Measurements from ENCODE around the gene STEAP4.

The STEAP4 gene

DNA sequence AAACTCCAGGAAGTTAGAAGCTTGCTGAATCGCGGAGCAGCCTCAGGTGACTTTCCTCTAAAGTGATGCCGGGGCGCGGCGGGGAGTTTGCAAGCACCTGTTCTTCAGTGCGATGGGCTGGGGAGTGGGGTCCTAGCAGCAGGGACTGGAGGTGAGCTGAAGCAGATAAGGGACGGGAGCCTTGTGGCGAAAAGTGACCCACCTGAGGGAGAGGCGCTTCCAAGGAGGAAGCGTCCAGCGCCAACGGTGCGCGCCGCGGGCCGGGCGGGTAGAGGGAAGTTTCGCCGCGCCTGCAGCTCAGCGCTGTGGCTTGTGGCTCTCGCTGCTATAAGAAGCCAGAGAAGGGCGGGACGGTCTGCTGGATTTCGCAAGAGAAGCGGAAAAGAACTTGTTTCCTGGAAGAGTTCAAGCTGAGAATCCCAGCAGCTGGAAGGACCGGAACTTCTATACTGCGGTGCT, at the start of gene STEAP4:
STEAP4 (minus strand) TSS at position 305 of the 459 bp plus-strand sequence. CDS start 22,625 bp downstream, outside the sequence.
- DNase-seq = no peak

DNA sequence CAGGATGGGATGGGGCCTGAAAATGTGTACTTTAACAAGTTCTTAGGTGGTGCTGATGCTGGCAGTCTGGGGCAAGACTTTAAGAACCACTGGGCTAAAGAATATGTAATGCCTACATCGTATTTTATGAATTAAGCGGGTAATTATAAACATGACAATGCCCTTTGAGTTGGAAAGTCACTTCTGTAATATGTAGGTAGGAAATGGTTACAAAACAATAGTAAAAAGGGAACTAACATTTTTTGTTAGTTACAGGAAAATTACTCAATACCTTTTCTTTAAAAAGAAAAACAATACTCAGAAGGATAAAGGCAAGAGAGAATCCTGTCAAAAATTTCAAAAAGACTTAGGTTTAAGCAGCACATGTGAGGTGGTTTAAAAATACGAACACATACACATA, 48.3 kb upstream of the STEAP4 start:
- no peak for DNase-seq

DNA sequence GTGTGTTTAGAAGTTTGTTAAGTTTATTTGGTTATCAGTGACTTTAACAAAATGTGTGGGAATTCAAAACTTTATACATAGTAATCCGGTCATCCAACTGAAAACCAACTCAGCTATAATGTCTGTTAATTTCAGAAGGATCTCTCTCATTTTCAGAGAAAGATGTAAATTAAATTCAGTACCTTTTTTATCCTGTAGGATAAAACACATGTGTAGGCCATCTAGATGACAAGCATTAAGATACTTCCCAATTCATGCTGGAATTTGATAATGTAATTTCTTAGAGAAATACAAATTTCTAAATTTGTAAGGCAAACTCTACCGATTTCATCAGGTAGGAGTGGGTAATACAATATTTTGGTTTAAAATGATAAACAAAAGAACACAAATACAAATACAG, 43.4 kb upstream of the STEAP4 start:
- DNase-seq = no peak

DNA sequence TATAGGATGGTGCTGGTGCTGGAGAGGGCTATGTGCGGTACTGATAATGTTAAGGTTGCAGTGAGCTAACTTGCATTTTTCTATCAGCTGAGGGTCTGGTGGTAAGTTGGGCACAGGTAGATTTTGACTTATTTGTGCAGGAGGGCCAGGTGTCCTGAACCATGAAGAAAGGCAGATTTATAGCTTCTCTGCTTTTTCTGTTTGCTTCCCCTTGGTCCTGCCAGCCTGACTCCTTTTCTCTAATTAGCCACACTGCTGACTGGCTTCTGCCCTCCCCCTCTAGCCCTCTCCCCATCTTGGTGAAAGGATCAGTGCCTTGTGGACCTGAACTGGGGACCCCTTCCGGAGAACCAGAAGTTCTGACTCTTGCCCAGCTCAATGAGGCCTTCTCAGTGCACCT, 40.8 kb upstream of the STEAP4 start:
- DNase-seq = no peak

DNA sequence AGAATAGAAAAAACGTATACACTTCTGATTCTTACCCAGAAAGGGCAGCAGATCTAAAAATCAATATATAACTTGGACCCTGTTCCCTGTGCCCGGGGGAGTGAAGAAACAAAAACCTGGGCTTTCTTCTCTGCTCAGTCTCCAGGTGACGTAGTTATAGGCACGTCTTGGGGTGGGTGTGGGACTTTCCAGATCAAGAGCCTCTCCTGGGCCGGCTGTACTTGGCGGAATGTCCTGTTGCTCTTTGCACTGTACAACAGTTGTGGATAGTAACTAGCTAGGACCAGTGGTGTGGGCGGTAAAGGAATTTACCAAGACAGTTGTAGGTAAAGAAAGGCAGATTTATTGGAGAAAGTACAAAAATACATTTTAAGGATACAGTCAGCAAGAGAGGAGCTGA, 40.4 kb upstream of the STEAP4 start:
- DNase-seq = no peak

DNA sequence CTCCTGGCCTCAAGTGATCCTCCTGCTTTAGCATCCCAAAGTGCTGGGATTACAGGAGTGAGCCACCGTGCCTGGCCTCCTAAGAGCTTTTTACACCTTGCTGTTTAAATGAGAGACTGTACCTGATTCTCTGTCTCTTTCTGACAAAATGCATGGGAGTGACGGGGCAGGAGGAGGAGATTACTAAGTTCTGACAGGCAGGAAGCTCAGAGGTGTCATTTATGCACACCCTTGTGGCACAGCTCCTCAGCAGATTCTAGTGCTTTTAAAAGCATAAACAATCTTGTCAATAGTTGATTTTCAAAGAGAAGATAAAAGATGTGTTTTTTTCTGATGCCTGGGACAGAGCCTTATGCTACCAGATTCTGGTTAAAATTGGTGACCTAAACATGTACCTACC, 39.7 kb upstream of the STEAP4 start:
- no peak for DNase-seq

DNA sequence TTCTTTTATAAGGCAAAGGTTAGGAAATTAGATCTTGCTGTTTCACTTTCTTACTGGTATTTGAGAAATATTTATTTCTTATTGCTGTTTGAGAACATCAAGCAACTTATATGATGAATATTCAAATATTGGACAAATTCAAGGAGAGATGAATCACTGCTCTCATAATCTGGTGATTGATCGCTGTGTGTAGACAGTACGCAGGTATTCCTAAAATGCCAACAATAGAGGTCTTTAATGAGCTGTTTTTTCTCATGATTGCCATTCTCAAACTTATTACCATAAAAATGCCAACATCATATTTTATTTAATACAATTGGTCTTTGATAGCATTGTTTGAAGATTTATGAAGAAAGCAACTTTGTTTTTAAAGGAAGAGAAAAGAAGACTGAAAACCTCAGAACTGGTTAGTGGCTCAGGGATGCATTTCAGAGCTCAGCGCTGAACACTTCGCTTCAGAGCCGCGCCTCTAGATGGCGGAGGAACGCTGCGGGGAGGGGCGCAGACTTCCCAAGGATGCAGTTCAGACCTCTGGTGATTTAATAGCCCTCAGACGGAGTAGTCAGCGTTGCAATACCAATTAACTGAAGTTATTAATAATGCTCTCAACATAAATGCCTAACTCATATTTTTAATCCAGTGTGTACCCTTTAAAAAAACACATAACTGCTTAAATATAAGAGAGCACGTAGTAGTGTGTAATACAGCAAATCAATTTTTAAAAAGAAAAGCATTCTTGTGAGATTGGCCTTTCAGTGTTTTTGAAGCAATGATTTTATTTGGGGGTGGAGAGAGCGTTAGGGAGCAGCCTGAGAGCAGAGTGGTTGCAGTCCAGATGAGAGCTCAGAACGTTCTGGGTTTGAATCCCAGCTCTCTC, 38.5 kb upstream of the STEAP4 start:
- DNase-seq = no peak

DNA sequence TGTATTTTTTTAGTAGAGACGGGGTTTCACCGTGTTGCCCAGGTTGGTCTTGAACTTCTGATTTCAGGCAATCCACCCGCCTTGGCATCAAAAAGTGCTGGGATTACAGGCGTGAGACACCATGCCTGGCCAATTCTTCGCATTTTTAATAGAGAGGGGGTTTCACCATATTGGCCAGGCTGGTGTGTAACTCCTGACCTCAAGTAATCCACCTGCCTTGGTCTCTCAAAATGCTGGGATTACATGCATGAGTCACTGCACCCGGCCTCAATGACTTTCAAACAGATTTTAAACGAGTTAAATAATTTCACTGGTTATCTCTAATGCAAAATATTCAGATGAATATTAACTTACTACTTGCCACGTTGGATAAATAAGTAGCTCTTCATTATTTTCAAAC, 37.6 kb upstream of the STEAP4 start:
- no peak for DNase-seq

DNA sequence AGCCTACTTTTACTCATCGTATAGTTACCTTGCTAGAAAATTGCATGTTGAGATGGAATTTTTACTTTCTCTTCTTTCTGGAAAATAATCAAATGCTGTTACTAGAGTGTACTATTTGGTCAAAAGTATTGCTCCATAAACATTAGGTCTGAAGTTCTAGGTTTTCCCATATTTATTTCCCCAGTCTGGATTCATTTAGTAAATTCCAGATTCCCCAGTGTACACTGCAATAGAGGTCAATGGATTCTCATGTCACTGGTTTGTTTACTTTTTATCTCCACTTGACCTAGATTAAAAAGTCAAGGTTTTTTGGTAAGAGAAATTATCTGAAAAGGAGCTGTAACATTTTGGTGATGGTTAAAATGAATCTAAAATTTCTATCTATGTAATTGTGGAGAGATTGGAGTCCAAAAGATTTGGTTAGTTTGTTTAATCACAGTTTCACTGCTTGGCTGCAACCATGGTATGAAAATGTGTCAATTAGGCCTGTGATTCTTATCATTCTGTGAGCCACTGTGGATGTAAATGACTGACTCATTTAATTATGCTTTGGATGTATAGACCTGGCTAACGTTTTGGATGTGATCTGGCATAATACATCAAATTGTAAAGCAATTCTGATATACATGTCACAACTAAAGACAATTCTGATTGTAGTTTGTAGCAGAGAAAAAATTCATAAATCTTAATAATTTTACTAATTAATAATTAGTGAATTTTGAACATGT, 32.7 kb upstream of the STEAP4 start:
- DNase-seq = no peak

DNA sequence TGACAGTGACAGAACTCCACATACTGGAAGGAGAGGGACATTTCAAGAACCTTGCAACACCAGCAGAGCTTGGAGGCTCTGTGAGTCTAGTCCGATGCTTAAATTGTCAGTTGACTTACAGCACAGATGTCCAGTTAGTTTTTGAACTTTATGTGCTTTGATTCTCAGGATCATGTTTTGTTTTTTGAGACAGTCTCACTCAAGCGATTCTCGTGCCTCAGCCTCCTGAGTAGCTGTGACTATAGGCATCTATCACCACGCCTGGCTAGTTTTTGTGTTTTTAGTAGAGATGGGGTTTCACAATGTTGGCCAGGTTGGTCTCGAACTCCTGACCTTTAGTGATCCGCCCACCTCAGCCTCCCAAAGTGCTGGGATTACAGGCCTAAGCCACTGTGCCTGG, 31.8 kb upstream of the STEAP4 start:
- no peak for DNase-seq

DNA sequence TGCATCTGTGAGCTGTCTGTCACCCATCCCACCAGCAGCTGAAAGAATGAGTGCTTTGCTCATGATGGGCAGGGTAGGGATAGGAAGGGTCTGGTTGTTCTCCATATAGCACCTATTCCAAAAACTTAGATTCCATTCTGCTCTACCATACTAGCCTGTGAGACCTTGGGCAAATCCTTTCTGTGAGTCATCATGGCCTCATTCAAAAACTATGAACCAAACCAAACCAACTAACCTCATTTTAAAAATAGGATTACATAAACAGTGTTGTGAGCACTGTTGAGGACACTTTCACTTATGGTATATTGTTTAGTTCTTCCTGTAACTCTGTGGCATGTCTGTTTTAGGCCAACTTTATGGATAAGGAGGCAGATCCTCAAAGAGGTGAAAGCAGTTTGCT, 30.9 kb upstream of the STEAP4 start:
- no peak for DNase-seq

DNA sequence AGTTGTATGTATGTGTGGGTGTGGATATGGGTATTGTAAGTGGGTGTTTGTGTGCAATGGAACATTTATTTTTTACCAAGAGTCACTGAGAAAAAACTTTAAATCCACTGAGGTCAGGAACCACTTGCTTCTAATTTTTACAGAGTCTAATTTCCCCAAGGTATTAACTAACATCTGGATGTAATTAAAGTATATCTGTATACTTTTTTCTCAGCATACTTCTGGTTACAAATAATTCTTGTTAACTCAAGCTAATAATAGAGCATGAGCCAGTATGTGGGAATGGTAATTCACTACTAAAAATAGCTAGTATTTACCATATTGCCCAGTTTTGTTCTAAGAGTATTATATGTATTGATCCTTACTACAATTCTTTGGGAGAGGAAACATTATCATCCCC, 24.6 kb upstream of the STEAP4 start:
- DNase-seq = no peak

DNA sequence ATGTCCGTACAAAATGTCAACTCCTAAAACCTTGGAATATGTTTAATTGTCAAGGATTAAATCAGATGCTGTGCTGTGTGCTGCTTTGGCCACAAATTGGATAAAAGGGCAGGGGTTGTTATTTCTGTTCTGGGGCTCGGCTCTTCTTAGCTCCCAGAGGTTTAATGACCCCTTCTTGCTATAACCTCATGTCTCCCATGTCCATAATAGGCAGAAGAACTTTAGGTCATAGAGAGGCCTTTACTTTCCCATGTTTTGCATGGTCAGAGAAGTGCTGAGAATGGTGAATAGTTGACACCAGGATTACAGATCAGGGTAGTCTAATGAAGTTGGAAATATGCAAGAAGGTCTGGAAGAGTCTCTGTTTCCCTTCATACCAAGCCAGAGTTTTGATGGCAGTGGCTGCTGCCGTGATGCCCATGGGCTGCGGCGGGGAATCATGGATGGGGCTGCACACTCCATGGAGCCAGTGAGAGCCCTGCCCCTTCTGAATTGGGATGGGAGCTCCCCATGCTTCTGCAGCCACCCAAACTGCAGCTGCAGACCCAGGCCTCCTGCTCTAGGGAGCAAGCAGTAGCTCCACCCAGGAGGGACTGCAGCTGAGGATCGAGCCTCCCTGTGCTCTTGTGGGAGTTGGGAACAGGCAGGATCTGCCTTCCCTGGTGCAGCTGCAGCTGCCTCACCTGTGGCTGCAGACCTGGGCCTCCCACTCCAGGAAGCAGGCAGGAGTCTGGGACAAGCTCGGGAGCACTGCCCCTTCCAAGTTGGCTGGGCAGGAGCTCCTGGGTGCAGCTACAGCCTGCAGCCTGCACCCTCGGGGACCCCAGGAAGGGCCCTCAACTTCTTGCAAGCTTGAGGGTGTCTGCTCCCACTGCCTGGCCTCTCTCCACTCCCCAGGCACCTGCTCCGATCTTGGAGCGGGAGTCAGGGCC, 23.1 kb upstream of the STEAP4 start:
- no peak for DNase-seq

DNA sequence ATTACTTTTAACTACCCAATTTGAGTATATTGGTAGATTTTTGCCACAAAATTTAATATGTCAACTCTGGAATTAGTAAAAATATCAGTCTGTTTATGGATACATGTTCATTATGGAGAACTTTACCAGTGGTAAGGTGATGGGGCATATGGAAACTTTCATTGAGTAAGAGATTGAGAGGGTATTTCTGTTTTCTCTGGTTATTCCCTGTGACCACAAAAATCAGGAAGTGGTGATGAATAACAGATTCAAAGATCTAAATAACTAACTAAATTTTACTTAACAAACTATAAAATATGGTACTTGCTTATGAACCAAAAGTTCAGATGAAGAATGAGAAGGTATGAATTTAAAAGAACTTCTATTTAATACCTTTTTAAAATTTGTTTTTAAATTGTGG, 22.1 kb upstream of the STEAP4 start:
- no peak for DNase-seq

DNA sequence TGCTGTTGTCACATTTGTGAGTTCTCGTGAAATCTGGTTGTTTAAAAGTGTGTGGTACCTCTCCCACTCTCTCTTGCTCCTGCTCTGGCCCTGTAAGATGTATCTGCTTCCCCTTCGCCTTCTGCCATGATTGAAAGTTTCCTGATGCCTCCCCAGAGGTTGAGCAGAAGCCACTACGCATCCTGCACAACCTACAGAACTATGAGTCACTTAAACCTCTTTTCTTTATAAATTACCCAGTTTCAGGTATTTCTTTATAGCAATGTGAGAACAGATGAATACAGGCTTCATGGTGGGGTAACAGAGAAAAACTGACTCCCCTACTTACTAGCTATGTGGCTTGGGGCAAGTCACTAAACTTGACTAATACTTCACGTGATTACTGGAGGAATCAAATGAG, 18.0 kb upstream of the STEAP4 start:
- no peak for DNase-seq

DNA sequence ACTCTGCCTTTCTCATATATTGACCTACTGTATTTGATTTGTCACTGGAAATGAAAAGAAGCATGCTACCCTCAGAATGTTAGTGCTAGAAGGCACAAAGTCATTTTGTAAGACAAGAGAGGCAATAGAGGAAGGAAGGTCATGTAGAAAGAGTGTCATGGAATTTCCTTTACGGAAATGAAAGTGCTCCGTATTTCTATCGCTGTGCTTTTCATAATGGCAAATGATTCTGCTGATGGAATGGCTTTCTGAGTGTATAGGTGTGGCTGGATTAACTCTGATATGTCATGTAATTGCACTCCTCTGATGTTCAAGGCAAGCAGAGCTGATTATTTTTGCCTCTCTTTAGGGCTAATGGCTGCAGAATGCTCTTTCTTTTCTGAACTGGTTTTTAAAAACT, 15.5 kb upstream of the STEAP4 start:
- no peak for DNase-seq

DNA sequence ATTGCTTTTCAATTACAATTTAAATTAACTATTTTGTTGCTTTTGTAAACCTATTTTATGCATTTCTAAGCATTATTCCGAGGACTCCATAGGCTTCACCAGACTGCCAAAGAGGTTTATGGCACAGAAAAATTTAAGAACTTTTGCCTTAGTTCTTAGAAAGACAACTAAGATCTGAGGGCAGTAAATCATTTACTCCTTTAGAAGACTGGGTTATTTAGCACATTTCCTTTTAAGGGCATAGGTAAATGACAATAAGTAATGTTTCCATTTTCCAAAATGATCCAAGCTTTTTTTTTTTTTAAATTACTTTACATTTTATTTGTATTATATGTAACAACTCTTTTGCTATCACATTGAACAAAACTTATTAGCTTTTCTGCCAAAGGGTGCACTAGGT, 15.0 kb upstream of the STEAP4 start:
- DNase-seq = no peak

DNA sequence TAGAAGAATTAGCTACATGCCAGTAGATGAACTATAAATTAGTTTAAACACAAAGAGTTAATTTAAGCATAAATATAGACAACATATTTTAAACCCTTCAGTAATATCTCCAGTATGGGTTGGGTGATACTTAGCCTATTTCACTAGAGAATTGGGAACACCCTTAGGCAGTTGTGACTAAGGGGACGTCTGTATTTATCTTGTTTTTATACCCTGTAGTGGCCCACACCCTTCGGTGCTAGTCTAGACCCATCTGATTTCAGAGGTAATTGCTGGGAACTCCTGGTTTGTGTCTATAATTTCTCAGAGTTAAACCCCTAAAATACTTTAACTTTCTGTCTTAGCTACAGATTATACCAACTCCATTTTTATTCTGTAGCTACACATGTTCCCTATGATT, 11.5 kb upstream of the STEAP4 start:
- no peak for DNase-seq

DNA sequence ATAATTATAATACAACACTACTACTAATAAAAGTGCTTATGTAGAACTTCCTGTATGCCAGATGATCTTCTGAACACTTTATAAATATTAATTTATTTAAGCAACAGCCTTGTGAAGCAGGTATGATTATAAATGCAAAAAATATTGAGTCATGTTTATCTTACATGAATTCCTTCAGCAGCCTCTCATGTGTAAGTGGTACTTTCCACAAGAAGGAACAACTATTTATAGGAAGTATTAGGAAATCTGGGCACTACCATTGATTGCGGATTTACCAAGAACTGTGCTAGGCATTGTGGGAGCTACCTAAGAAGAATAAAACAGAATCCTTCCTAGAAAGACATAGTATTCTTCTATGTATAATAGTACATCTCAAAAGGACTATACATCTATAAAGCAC, 10.7 kb upstream of the STEAP4 start:
- DNase-seq = no peak

DNA sequence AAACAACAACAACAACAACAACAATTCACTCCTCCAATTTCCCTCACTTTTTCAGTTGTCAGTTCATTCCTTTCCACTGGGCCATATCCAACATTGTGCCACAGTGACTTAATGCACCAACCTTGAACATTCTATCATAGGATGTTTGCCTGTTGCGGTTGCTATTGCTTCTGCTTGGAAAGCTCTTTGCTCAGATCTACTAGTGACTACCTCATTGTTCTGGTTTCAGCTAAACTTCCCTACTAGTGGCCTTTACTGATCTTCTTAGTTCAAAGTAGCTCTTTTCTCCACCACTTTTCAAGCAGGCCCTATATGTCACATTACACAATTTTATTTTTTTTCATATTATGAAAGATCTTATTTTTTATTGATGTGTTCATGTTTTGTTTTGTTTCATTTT, 9.8 kb upstream of the STEAP4 start:
- DNase-seq = no peak

DNA sequence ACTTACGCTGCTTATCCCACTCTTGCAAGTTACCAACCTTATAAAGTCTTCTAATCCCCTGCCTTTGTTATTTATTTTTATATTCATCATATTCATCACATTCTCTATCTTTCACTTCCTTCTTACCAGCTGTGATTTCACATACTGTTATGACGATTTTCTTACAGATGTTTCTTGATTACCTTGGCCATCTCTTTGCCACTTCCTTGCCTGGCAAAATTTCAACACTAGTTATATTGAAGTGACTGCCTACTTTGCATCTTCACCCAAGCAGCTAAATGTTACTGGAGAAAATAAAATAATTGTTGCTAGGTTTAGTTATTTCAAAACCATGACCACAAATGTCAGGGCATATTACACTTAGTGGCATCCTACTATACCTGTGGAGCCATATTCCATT, 8.8 kb upstream of the STEAP4 start:
- DNase-seq = no peak

DNA sequence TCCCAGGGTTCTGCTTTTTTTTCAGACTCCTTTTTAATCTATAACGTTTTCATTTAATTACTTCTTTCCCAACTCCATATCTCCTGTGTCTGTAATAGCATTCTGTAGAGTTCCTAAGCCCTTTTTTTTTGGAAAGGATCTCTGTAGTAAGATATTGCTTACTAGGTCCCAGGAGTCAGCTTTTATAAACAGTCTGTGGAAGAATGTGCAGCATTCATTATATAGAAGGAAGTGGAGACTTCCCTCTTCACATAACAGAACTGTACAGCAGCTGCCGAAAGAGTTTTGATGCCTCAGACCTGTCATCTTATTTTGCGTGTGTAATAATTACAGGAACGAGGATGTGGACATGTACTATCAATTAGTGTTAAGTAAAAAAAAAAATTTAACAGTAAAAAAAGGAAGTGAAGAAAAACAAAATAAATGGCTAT, 7.4 kb upstream of the STEAP4 start:
- no peak for DNase-seq

DNA sequence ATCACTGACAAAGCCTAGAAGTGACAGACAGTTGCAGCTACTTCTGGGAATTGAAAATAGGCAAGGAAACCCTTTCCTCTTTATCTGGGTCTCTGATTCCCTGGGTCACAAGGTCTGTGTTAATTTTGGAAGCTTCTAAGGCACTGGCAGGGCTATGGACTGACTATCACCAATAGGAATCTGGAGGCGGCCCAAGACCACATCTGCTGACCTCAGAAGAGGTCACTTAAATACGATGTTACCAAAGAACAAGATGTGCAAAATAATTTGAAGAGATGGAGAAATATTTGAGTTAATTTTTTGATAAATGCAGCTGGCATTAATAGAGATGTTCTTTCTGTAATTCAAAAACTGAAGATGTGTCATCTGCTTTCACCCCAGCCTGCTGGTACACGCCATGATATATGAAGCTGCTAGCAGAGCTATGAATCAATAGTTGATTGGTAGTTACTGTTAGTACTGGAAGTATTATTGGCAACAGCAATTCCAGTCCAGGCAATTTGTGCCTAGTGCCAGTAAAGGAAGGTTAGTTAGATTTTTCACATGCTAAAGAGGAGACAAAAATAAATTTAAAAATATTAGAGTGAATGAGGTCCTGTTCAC, 5.5 kb upstream of the STEAP4 start:
- DNase-seq = no peak

All from NCI-H146 (cell line).